ENCODE measurements around the gene GSAP.

DNA sequence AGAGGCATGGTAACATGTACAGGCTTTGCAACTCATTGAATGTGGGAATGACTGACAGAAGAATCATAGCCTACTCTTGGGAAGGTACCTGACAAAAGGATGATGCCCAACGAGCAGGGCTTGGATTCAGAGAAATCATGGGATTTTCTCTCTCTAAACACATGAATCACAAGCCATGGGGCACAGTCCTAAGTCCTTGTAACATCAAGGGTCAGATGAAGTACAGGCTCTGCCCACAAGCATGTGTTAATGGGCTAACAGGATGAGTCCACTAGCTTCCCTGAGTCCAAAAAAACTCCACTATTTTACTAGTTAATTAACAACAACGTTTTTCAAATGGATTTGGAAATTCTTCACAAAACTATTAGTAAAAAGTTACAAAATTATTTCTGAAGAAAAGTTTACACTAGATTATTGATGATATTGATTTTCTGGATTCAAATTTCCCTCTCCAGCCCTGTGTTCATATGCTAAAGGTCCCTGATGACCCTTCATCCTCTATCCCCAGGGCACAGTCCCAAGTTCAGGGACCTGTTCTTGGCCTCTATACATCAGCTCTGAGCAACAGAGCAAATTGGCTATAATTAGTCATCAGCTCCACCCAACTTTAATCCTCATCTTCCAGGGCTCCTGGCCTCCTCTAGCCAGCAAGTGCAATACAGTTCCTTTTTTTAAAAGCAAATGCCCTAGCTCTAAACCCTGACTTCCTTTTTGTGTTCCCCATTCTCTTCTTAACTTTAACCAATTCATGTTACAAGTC is 99.8 kb downstream of the GSAP start:
- no peak for TF ChIP-seq POLR2A (IDR thresholded peaks at IDR 0.05; ENCODE audit: low read depth, low read length)
- no peak for TF ChIP-seq POLR2AphosphoS5 (IDR thresholded peaks at IDR 0.05; ENCODE audit: low read depth, low read length)
